Measurements from ENCODE around the gene MAMDC2.

GRCh38 chr9:70113403-70114022 is 69.9 kb downstream of the MAMDC2 start:
- TF ChIP-seq MXI1 (IDR thresholded peaks at IDR 0.05; ENCODE audit: borderline replicate concordance, low read depth, low read length) (no peak), CTCF (conservative IDR thresholded peaks at IDR 0.05; ENCODE audit: low read depth, low read length) (peak; percentile 77), USF2 (IDR thresholded peaks at IDR 0.05; ENCODE audit: low read depth, low read length) (no peak), SMC3 (IDR thresholded peaks at IDR 0.05; ENCODE audit: low read depth, low read length) (peak; percentile 71), POLR2A (IDR thresholded peaks at IDR 0.05; ENCODE audit: low read depth, low read length) (no peak), RAD21 (IDR thresholded peaks at IDR 0.05; ENCODE audit: low read length) (peak; percentile 82), FOS (IDR thresholded peaks at IDR 0.05; ENCODE audit: low read depth, low read length) (no peak), MAZ (IDR thresholded peaks at IDR 0.05; ENCODE audit: borderline replicate concordance, low read depth, low read length) (no peak), CEBPB (IDR thresholded peaks at IDR 0.05; ENCODE audit: low read depth, low read length) (peak; percentile 52), RFX5 (IDR thresholded peaks at IDR 0.05; ENCODE audit: low read depth, low read length) (no peak), RCOR1 (IDR thresholded peaks at IDR 0.05; ENCODE audit: insufficient replicate concordance, low read length) (no peak)

Data from IMR-90 (cell line).